NCI-H446 (cell line): ENCODE results near the gene ATP1B3.
A peak's percentile ranks its signal among the peaks of the same experiment; 100 is the strongest.
"Not testable (repeated sequence)": the region's sequence is repeated elsewhere in the genome, so short reads cannot be mapped to it uniquely, and the experiment has no call there.

Experiments used
- DNase-seq, 2 experiments: peaks; one replicate each; lab custom pipeline; 2025; lab: John Stamatoyannopoulos, UW

The ATP1B3 gene

DNA sequence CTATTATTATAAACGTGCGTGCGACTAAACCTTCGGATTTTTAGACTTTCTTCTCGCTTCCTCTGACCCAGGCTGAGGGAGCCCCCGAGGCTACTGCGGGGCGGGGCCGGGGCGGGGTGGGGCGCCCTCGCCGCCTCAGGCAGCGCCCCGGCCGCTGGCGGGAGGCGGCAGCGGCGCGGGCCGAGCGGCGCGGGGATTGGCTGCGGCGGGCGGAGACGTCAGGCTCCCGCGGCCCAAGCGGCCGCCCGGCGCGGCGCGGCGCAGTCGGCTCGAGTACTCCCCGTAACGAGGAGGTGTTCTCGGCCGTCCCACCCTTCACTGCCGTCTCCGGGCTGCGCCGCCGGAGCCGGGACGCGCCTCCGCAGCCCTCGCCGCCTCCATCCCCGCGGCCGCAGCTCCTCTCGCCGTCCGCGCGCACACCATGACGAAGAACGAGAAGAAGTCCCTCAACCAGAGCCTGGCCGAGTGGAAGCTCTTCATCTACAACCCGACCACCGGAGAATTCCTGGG is at the start of gene ATP1B3:
Gene ATP1B3 (plus strand): TSS at position 263 of the 510 bp plus-strand sequence. CDS start 159 bp downstream, at position 422.
- peak; percentile 83 to 92 for DNase-seq

DNA sequence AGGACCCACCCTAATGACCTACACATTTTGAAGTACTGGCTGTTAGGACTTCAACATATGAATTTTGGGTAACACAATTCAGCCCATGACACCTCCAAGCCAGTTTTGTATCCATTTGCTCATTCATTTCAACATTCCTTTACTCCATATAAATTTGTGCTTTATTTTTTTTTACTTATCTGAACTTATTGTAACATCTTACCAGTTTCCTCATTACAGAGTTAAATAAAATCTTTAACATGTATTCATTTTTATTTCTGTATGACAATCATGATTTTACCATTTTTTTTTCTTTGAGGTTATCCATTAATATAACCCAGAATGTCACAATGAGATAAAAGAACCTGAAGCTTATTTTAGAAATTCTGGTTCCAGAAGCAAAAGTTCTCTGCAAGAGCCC is 48.0 kb upstream of the ATP1B3 start:
- DNase-seq: no peak

DNA sequence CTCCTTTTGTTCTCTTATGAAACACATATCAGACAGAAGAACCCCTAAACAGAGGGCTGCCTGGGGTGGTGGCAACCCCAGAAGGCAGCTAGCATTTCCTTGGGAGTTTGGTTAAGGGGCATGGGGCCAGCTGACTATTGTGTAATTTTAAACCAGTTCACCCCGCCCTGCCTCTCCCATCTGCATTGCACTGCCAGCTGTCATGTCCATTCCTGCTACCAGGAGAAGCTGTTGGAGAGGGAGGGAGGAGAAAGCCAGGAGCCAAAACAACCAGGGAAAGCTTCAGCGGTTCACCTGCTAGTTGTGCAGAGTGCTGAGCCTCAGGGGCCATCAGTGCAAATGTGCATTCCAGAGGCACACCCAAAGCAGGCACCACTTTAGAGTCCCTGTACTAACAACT is 47.6 kb upstream of the ATP1B3 start:
- peak in 1 of 2 experiments; percentile 40 for DNase-seq

DNA sequence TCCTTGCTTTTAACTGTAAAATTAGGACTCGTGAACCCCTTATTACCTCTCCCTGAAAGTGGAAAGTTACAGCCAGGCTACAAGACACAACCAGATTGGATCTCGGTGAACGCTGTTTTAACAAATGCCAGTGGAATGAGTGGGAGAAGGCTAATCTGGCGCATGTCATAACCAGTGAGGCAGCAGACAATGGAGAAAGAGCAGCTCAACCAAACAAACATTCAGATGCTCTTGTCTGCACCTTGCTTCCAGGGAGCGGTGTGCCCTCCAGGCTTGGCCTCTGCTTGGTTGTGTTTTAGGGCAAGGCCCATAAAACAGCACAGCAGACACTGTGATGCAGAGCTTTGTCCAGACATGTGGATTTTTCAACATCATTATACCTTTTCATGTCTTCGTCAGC is 45.9 kb upstream of the ATP1B3 start:
- DNase-seq: no peak

DNA sequence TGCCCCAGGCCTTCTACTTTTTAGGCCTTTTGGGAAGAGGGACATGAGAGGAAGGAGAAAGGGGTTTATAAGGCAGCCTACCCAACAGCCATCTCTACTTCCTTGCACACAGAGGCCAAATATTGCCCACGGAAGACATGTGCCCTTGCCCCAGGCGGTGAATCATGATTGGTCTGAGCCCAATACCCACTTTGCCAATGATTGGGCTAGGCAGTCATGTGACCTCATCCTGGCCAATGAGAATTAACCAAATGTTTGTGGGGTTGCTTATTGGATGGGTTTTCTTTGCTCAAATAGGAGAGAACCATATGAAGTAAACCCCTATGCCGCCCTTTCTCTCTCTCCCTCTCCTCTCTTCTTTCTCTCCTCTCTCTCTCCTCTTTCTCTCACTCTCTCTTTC is 42.2 kb upstream of the ATP1B3 start:
- no peak for DNase-seq

DNA sequence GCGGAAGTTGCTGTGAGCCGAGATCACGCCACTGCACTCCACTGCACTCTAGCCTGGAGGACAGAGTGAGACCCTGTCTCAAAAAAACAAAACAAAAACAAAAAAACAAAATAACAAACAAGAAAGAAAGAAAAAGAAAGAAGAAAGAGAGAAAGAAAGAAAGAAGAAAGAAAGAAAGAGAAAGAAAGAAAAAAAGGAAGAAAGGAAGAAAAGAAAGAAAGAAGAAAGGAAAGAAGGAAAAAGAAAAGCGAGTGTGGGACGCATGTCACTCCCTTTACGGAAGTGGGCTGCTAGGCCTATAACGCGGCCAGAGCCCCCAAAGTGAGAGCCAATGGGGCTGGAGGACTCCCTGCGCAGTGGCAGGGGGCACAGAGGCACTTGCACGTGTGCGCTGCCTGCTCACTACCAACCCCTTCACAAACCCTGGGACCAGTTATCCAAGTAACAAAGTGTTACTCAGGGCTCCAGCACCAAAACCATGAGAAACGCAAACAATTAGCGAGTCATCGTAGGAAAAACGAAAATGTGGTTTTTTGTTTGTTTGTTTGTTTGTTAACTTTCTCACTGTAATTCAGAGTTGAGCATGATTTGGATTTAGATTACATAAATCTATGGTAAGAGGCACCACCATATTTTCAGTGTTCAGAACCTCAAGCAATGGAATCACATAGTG is 40.8 kb upstream of the ATP1B3 start:
- DNase-seq: no peak

DNA sequence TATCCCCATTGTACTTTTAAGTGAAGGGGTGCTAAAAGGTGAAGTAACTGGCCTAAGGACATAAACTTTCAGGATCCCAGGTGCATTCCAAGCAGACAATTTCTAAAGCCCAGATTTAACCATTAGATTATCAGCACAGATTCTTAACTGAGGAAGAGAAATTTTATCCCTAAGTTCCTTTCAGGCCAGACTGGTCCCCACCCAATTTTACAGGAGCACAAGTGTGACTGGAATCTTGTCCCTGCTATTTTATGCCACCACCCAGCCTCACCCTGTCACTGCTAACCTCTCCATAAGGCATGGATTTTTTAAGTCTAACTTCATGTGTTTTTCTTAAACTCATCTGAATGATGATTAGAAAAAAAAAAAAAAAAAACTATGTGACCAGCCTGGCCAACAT is 37.1 kb upstream of the ATP1B3 start:
- DNase-seq: no peak

DNA sequence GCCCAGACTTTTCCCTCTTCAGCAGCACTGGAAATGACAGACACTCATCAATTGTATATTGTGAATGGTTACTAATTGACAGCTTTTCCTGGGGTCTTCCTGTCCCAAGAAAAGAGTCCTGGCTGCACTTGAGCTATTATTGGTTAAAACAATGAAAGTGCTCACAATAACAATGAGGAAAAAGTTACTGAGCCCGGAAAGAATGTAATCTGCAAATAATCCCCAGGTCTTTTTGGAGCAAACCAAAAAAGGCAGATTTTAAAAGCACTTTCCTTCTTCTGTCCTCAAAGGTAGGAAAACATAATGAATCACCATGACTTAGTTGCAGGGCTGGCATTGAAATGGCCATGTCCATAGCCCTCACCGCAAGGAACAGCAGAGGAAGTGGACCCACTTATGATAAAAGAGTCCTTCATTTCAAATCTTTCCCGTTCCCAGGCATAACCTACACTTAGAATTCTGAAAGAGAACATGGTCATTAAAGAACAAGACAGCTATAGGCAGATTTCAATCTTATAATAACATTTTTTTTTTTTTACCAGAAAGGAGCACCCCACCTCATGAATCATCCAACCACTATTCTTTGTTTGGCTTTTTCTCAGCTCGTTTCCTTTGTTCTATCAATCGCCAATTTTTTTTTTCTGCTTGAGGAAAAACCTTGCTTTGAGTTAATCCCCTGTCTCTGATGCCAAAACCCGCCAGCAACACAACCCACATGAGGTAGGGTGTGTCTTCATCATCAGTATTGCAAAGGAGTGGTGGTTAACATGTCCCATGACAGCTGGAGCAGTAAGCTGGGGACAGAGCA is 35.5 kb upstream of the ATP1B3 start:
- DNase-seq: no peak

DNA sequence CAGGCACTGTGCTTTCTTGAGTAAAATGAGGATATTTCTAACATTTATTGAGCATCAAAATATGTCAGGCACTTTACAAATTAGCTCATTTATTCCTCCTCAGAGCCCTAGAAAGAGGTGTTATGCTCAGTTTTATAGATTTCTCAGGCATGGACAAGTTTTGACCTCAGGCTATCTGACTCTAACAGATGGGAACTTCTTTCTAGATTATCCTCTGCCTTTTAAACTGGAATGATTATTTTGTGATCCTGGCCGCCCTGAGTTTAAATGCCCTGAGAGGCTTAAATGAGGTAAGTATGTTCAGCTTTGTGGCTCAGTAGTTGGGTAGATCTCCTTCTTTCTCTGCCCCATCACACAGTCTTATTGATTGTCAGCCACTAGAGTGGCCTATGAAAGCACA is 32.3 kb upstream of the ATP1B3 start:
- DNase-seq: no peak

DNA sequence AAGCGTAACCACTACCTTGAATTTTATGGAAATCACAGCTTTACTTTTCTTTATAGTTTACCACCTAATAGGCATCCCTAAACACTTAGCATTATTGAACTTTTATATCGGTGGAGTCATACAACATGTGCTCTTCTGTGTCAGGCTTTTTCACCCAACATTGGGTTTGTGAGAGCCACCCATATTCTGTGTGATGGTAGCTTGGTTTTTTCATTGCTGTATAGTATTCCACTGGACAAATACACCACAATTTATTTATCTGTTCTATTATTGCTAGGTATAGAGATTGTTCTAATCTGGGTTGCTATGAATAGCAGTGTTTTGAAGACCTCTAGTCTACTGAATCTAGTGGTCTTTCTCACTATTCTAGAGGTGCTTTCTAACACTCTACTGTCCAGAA is 31.6 kb upstream of the ATP1B3 start:
- DNase-seq: no peak

DNA sequence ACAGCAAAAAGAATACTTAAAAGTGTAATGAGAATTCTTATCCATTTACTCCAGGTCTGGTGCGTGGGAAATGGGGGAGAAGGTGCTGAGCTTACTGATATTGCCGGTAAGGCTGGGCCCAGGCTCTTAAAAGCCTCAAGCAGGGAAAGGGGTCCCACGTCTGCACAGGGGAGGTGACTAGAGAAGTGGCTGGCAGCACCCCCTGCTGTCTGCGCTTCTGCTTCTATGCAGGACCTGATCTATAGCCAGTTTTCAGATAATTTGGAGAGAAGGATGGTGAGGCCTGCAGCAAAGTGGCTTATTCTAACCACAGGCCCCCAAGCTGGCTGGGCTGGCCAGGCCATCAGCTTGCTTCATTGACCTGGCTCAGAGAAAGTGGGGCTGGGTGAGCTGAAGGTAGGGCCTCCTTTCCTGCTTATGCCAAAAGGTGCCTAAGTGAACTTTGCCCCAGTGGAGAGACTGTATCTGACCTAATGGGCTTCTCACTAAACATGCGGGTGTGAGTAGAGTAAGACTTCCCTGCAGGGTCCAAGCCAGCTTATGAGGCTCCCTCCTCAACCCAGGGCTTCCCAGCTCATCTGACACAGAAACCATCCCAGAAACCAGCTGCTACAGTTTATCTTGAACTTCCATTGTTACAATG is 30.9 kb upstream of the ATP1B3 start:
- DNase-seq: no peak

DNA sequence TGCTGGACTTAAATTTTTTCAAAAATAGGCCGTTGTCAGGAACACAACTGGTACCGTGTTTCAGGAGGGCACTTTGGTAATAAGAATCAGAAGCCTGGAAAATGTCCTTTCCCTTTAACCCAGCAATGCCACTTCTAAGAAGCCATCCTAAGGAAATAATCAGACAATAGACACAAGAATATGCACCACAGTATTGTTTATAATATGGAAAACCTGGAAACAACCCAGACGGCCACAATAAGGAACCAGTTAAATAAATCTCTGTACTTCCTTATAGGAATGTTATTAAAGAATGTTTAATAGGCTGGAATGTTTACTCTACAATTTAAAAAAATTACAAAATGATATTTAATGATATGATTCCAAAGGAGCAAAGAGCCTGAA is 30.4 kb upstream of the ATP1B3 start:
- no peak for DNase-seq

DNA sequence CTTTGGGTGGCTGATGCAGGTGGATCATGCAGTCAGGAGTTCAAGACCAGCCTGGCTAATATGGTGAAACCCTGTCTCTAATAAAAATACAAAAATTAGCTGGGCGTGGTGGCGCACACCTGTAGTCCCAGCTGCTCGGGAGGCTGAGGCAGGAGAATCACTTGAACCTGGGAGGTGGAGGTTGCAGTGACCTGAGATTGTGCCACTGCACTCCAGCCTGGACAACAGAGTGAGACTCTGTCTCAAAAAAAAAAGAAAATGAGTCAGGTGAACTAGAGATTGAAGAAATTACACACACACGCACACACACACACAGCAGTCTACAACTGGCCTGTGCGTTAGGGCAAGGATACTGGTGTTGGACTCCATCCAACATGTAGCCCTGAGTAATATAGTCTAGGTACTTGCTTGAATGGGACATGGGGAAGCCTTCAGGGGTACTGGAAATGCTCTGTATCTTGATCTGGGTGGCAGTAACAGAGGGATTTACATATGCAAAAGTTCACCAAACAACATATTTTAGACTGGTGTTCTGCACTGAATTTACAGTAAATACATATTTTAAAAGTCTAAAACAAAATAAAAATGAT is 28.2 kb upstream of the ATP1B3 start:
- DNase-seq: not testable (repeated sequence)

DNA sequence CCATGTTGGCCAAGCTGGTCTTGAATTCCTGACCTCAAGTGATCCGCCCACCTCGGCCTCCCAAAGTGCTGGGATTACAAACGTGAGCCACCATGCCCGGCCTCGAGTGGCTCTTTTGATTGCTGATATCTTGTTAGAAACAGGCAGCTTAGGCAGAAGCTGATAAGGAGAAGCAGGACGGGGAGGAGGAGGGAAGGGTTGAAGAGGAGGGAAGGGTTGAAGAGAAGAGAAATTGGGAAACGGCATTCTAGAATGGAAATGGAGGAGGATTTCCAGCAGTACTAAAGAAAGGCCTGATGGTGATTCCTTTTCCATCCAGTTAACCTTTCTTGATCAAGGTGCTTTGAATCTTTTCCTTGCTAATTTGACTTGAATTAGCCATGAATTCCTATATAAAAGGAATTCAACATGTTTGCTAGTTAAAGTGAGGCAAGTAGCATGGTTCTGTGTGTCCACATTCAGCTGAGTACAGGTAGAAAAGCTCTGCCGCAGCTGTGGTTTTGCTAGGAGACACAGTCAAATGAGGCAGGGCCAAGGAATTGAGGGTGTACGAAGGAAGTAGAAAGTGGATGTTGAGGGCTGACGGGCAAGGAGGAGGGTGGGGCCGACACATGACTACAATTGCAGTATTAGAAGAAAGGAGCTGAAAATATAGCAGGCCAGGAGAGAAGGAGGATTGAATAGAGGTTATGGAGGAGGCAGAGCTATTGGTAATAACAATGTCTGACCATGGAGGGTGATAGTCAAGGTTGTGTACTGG is 27.2 kb upstream of the ATP1B3 start:
- DNase-seq: no peak

DNA sequence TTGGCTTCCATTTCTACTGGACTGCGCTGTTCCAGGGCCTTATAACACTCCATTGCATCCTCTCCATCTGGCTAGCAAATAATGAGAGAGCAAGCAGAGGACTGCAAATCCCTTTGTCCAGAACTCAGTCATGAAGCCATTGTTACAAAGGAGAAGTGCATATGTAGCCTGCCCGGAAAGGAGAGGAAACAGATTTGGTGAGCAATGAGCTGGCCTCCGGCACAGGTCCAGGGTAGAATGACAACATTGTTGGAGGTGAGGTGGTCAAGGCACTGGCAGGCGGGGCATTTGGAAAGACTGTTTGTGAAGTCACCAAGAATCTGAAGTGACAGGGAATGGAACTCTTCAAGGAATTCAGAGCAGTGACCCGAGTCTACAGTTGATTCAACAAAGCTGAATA is 25.0 kb upstream of the ATP1B3 start:
- DNase-seq: no peak

DNA sequence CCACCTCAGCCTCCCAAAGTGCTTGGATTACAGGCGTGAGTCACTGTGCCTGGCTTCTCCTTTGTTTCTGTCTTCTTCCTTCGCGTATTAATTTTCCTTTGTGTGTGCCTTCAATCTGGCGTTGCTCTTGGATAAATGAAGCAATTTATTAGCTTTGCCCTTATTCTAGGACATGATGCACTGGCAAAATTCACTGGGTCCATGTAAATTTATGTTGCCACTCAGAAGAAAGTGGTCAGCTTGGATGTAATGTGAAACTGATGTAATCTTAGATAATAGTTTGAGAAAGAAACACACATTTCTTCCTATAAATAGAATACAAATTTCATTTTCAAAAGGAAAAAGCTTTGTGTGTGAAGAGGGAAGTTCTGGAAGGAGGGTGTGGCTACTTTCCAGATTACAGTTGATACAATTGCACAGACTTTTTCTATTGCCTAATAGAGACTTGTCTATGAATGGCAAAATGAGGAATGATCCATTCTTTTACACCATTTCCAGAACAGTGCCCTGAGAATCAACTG is 23.3 kb upstream of the ATP1B3 start:
- no peak for DNase-seq

DNA sequence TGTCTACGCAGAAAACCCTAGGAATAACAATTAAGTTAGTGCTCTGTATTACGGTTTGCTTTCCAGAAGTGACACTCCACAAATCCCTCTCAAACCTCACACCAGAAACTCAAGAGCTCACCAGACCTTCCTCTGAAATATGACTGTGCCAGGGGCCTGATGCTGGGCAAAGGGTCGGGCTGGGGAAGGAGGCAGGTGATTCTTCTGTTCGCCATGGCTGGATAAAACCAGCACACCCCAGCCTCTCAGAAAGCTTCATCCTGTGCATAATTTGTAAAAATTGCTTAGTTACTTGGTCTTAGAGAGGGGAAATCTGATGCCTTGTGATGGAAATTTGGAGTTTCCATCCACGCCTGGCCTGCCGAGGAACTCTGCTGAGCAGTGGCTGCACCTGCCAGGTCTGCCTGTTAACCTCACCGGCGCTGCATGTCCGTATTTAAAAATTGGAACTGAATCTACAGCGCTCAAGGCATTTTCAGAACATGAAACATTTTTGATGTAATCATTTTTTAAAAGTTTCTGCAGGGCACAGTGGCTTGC is 22.7 kb upstream of the ATP1B3 start:
- DNase-seq: no peak

DNA sequence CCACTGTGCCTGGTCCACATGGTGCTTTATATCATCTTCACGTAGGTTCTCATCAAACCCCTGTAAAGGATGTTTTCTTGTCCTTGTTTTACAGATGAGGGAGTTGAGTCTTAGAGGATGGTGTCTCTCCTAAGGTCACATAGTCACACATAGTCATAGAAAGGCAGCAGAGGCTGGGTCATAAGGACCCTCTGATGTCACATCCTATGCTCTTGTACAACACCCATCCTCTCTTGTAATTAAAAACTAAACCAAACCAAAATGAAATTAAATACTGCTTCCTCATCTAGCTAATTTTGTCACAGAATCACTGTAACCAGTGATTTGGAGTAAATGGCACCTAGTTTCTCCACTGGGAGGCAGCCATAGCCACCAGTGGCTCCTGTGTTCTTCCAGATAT is 21.8 kb upstream of the ATP1B3 start:
- no peak for DNase-seq

DNA sequence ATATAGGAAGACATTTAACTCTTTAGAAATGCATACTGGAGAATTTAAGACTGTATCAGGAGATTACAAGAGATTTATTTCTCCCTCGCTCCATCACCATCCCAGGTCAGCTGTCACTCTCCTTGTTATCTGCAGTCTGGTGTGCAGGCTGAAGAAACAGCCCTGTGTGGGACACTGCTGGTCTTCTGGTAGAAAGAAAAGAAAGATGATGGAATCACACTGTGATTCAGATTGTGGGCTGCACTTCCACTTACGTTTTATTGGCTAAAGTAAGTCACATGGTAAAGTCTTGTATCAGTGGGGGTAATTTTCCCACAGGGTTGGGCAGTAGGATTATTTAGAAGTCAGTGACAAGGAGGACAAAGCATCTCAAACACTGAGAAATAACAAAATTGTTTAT is 18.1 kb upstream of the ATP1B3 start:
- no peak for DNase-seq

DNA sequence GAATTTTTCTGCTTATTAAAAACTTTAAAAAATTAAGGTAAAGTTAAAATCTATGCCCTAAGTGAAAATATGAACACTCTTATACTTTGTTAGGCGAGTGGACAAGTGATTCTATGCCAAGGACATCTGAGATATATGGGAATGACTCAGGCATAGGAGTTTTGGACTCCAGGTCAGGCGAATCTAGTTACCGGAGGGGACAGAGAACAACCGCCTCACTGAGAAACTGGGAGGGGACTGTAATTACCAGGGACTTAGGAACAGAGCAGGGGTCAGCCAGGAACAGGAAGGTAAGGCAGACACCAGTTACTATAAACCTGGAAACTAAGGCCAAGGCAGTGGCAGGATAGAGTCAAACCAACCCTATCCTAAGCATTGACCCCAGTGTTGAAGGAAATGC is 16.8 kb upstream of the ATP1B3 start:
- DNase-seq: no peak

DNA sequence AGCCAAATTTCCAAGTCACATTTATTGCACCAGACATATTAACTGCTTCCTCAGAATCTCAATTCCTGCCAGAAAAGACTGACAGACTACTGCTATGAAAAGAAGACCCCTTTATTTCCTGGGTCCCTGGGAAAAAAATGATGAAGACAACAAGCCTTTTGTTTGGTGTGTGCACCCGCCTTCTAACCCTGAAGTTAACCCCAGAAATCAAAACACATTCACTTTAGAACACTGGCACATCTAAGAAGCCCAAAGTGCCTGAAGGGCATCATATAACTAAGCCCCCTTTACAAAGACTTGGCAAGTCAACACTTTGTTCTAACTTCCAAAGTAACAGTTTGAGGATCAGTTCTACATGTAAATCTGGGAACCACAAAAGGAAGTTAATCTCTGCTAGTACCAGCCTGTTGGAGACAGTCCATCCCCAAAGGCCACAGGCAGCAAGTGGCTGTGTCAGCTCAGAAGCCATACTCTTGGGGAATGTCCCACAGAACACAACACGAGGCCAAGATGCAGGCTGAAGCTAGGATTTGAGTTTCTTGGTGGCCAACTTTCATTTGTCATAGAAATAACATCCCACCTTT is 16.3 kb upstream of the ATP1B3 start:
- DNase-seq: no peak
